ENCODE data around the gene PARP16.

GRCh38 chr15:65264863-65265430 lies 21.7 kb downstream of the PARP16 start:
- TF ChIP-seq, protein P1, sequence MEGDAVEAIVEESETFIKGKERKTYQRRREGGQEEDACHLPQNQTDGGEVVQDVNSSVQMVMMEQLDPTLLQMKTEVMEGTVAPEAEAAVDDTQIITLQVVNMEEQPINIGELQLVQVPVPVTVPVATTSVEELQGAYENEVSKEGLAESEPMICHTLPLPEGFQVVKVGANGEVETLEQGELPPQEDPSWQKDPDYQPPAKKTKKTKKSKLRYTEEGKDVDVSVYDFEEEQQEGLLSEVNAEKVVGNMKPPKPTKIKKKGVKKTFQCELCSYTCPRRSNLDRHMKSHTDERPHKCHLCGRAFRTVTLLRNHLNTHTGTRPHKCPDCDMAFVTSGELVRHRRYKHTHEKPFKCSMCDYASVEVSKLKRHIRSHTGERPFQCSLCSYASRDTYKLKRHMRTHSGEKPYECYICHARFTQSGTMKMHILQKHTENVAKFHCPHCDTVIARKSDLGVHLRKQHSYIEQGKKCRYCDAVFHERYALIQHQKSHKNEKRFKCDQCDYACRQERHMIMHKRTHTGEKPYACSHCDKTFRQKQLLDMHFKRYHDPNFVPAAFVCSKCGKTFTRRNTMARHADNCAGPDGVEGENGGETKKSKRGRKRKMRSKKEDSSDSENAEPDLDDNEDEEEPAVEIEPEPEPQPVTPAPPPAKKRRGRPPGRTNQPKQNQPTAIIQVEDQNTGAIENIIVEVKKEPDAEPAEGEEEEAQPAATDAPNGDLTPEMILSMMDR (IDR thresholded peaks at IDR 0.05): no peak
- TF ChIP-seq POLR2A (IDR thresholded peaks at IDR 0.05): no peak
